GM19193 (cell line): ENCODE data around the gene INCENP.

ENCODE experiments used
- POLR2A ChIP-seq: IDR thresholded peaks from 4 replicates; pipeline ENCODE4 v1.6.1; 2011; ENCODE audit not compliant: insufficient read depth, insufficient read length; ENCODE audit errors: extremely low read depth

Gene INCENP

GRCh38 chr11:62144641-62145255 lies 20.9 kb downstream of the INCENP start:
- TF ChIP-seq POLR2A = no peak

- no peak for TF ChIP-seq POLR2A
Measured at GRCh38 chr11:62145261-62145871, 21.6 kb downstream of the INCENP start.

GRCh38 chr11:62146476-62147200 lies 22.8 kb downstream of the INCENP start:
- TF ChIP-seq POLR2A = no peak

GRCh38 chr11:62147545-62147944 lies 23.7 kb downstream of the INCENP start:
- TF ChIP-seq POLR2A = no peak

GRCh38 chr11:62148271-62148980 lies 24.6 kb downstream of the INCENP start:
- TF ChIP-seq POLR2A = no peak

- no peak for TF ChIP-seq POLR2A
Measured at GRCh38 chr11:62149986-62150886, 26.4 kb downstream of the INCENP start.

GRCh38 chr11:62150887-62151736 lies 27.3 kb downstream of the INCENP start:
- TF ChIP-seq POLR2A = no peak

- TF ChIP-seq POLR2A = no peak
Measured at GRCh38 chr11:62151737-62152102, 27.9 kb downstream of the INCENP start.

GRCh38 chr11:62152245-62153086 lies 28.7 kb downstream of the INCENP start:
- TF ChIP-seq POLR2A = no peak

- no peak for TF ChIP-seq POLR2A
Measured at GRCh38 chr11:62153087-62153395, 29.2 kb downstream of the INCENP start.

GRCh38 chr11:62153617-62154016 lies 29.8 kb downstream of the INCENP start:
- TF ChIP-seq POLR2A = no peak

- no peak for TF ChIP-seq POLR2A
Measured at GRCh38 chr11:62157603-62158002, 33.8 kb downstream of the INCENP start.

- no peak for TF ChIP-seq POLR2A
Measured at GRCh38 chr11:62166371-62166770, 42.6 kb downstream of the INCENP start.
